Karpas-422 (cell line): ENCODE results near the gene PSKH1. TPM values are rescaled to one million over a fixed set of nuclear protein-coding genes. Genes with fewer than 3 reads are reported as not detected.
A peak's percentile ranks its signal among the peaks of the same experiment; 100 is the strongest.

ENCODE experiments used
- DNase-seq: peaks from one replicate; pipeline ENCODE4 v3.0.0-alpha.2; 2015
- H2AFZ ChIP-seq: fragments of 200-600 bp; sonication (generic); 2 replicates; pipeline ENCODE4 v1.6.1; 2014; ENCODE audit warnings: antibody characterized with exemption, low read length, mixed read lengths
- H3K27ac ChIP-seq: fragments of 200-600 bp; sonication (generic); 2 replicates; pipeline ENCODE4 v1.5.1; 2014; ENCODE audit warnings: mild to moderate bottlenecking, low read length, moderate library complexity
- H3K27me3 ChIP-seq: fragments of 200-600 bp; sonication (generic); 2 replicates; pipeline ENCODE4 v1.6.1; 2014; ENCODE audit warnings: low read length, mixed read lengths
- H3K36me3 ChIP-seq: fragments of 200-600 bp; sonication (generic); 2 replicates; pipeline ENCODE4 v1.6.1; 2014; ENCODE audit warnings: low read length, mixed read lengths; ENCODE audit not compliant: insufficient read depth
- H3K4me1 ChIP-seq: fragments of 200-600 bp; sonication (generic); 2 replicates; pipeline ENCODE4 v1.6.1; 2014; ENCODE audit warnings: mild to moderate bottlenecking, low read length, mixed read lengths
- H3K4me2 ChIP-seq: fragments of 200-600 bp; sonication (generic); 2 replicates; pipeline ENCODE4 v1.6.1; 2014; ENCODE audit warnings: low read length, low read depth, mild to moderate bottlenecking; ENCODE audit not compliant: poor library complexity, severe bottlenecking
- H3K4me3 ChIP-seq: fragments of 200-600 bp; sonication (generic); 2 replicates; pipeline ENCODE4 v1.5.1; 2014; ENCODE audit warnings: mild to moderate bottlenecking, antibody characterized with exemption, low read length, mixed read lengths
- H3K79me2 ChIP-seq: fragments of 200-600 bp; sonication (generic); 2 replicates; pipeline ENCODE4 v1.6.1; 2014; ENCODE audit warnings: mild to moderate bottlenecking, low read length, mixed read lengths
- H3K9ac ChIP-seq: fragments of 200-600 bp; sonication (generic); 2 replicates; pipeline ENCODE4 v1.6.0; 2014; ENCODE audit warnings: low read length
- H3K9me2 ChIP-seq: fragments of 200-600 bp; sonication (generic), shearing (Covaris generic); replicated peaks from 2 replicates; pipeline ENCODE4 v1.6.0; 2014; ENCODE audit warnings: mild to moderate bottlenecking, low read length, moderate library complexity; ENCODE audit not compliant: insufficient read depth
- H3K9me3 ChIP-seq: fragments of 300-700, 200-600 bp; sonication (generic); 2 replicates; pipeline ENCODE4 v1.6.1; 2014; ENCODE audit warnings: low read length, mixed read lengths
- H4K20me1 ChIP-seq: fragments of 200-600 bp; sonication (generic); 2 replicates; pipeline ENCODE4 v1.6.1; 2014; ENCODE audit warnings: mild to moderate bottlenecking, antibody characterized with exemption, low read length, low read depth; ENCODE audit not compliant: insufficient read depth
- total RNA-seq: library from RNA; depleted of rRNA; stranded (reverse); fragments of >200 nt; shearing (Covaris generic); gene quantifications from 2 replicates; pipeline ENCODE4 v1.2.3, GENCODE V29; 2014; ENCODE audit warnings: low replicate concordance

The PSKH1 gene
- total RNA-seq, 1 experiment from 2014 or later, result 7.2 TPM

- Histone ChIP-seq H2AFZ (no peak overlapping the region), H3K4me3 (no peak overlapping the region), H3K79me2 (no peaks in the 10 kb centered on the region), H3K27ac (no peak overlapping the region), H4K20me1 (no peaks in the 10 kb centered on the region), H3K9ac (no peak overlapping the region), H3K9me2 (no peaks in the 10 kb centered on the region), H3K36me3 (no peaks in the 10 kb centered on the region), H3K4me2 (no peak overlapping the region), H3K9me3 (no peaks in the 10 kb centered on the region), H3K4me1 (peaks cover 15% of the 10 kb centered on the region), H3K27me3 (no peaks in the 10 kb centered on the region)
- no peak for DNase-seq
Observed at GRCh38 chr16:67963662-67964321, 70.7 kb downstream of the PSKH1 start.

- no peak overlapping the region for H3K9ac ChIP-seq
- H3K27ac ChIP-seq, result no peak overlapping the region
- no peaks in the 10 kb centered on the region for H3K79me2 ChIP-seq
- H3K4me1 ChIP-seq, result peaks cover 20% of the 10 kb centered on the region
- H3K9me2 ChIP-seq, result no peaks in the 10 kb centered on the region
- H4K20me1 ChIP-seq, result no peaks in the 10 kb centered on the region
- H2AFZ ChIP-seq, result no peak overlapping the region
- H3K4me2 ChIP-seq, result no peak overlapping the region
- no peak for DNase-seq
- H3K9me3 ChIP-seq, result no peaks in the 10 kb centered on the region
- no peak overlapping the region for H3K4me3 ChIP-seq
- no peaks in the 10 kb centered on the region for H3K36me3 ChIP-seq
- H3K27me3 ChIP-seq, result no peaks in the 10 kb centered on the region
Observed at GRCh38 chr16:67964477-67965131, 71.5 kb downstream of the PSKH1 start.

- no peak overlapping the region for H2AFZ ChIP-seq
- no peaks in the 10 kb centered on the region for H3K79me2 ChIP-seq
- no peaks in the 10 kb centered on the region for H3K36me3 ChIP-seq
- no peaks in the 10 kb centered on the region for H3K27me3 ChIP-seq
- H3K4me1 ChIP-seq, result peaks cover 20% of the 10 kb centered on the region
- no peak overlapping the region for H3K9ac ChIP-seq
- DNase-seq, result no peak
- H4K20me1 ChIP-seq, result no peaks in the 10 kb centered on the region
- H3K9me3 ChIP-seq, result no peaks in the 10 kb centered on the region
- no peak overlapping the region for H3K4me2 ChIP-seq
- no peak overlapping the region for H3K4me3 ChIP-seq
- H3K27ac ChIP-seq, result no peak overlapping the region
- no peaks in the 10 kb centered on the region for H3K9me2 ChIP-seq
Observed at GRCh38 chr16:67965668-67966548, 72.9 kb downstream of the PSKH1 start.

- no peak for DNase-seq
- Histone ChIP-seq H3K79me2 (no peaks in the 10 kb centered on the region), H2AFZ (no peak overlapping the region), H3K4me3 (peak overlapping the region; percentile 74; the same call in 1 of the 2 replicates), H3K9ac (peak overlapping the region; percentile 72), H3K27me3 (no peaks in the 10 kb centered on the region), H3K9me3 (no peaks in the 10 kb centered on the region), H3K4me1 (peaks cover 20% of the 10 kb centered on the region), H3K4me2 (peak overlapping the region; percentile 82), H3K9me2 (no peaks in the 10 kb centered on the region), H3K36me3 (no peaks in the 10 kb centered on the region), H3K27ac (no peak overlapping the region), H4K20me1 (no peaks in the 10 kb centered on the region)
Observed at GRCh38 chr16:67966549-67967182, 73.6 kb downstream of the PSKH1 start.

GRCh38 chr16:67967183-67967957 is 74.3 kb downstream of the PSKH1 start:
- no peaks in the 10 kb centered on the region for H3K9me2 ChIP-seq
- H3K4me2 ChIP-seq, result peak overlapping the region; percentile 82
- H2AFZ ChIP-seq, result peak overlapping the region; percentile 78; the same call in 1 of the 2 replicates
- H3K36me3 ChIP-seq, result no peaks in the 10 kb centered on the region
- no peaks in the 10 kb centered on the region for H4K20me1 ChIP-seq
- H3K4me3 ChIP-seq, result peak overlapping the region; percentile 74
- H3K27me3 ChIP-seq, result no peaks in the 10 kb centered on the region
- no peaks in the 10 kb centered on the region for H3K9me3 ChIP-seq
- peak overlapping the region; percentile 21; the same call in 1 of the 2 replicates for H3K27ac ChIP-seq
- no peaks in the 10 kb centered on the region for H3K79me2 ChIP-seq
- peak overlapping the region; percentile 72 for H3K9ac ChIP-seq
- peak; percentile 66 for DNase-seq
- peaks cover 20% of the 10 kb centered on the region for H3K4me1 ChIP-seq

GRCh38 chr16:67967958-67968399 is 74.9 kb downstream of the PSKH1 start:
- H3K4me2 ChIP-seq, result peak overlapping the region; percentile 82
- peak overlapping the region; percentile 72 for H3K9ac ChIP-seq
- peak overlapping the region; percentile 74 for H3K4me3 ChIP-seq
- no peaks in the 10 kb centered on the region for H3K9me2 ChIP-seq
- DNase-seq, result peak; percentile 78
- H4K20me1 ChIP-seq, result no peaks in the 10 kb centered on the region
- H3K79me2 ChIP-seq, result no peaks in the 10 kb centered on the region
- peak overlapping the region; percentile 78; the same call in 1 of the 2 replicates for H2AFZ ChIP-seq
- H3K27me3 ChIP-seq, result no peaks in the 10 kb centered on the region
- H3K27ac ChIP-seq, result peak overlapping the region; percentile 21; the same call in 1 of the 2 replicates
- H3K9me3 ChIP-seq, result no peaks in the 10 kb centered on the region
- H3K36me3 ChIP-seq, result no peaks in the 10 kb centered on the region
- H3K4me1 ChIP-seq, result peaks cover 20% of the 10 kb centered on the region

GRCh38 chr16:67968400-67969253 is 75.6 kb downstream of the PSKH1 start, which contains the start of gene SLC12A4:
TSS of gene SLC12A4 (minus strand) at chr16:67968637. CDS start at chr16:67968553, 84 bp downstream.
- Histone ChIP-seq H3K36me3 (no peaks in the 10 kb centered on the region), H3K4me2 (peak within 1 kb of the TSS; percentile 82), H3K27me3 (no peaks in the 10 kb centered on the region), H3K9me3 (no peaks in the 10 kb centered on the region), H3K4me3 (peak within 1 kb of the TSS; percentile 74), H2AFZ (peak within 1 kb of the TSS; percentile 90; the same call in 1 of the 2 replicates), H3K4me1 (peaks cover 20% of the 10 kb centered on the region), H3K9me2 (no peaks in the 10 kb centered on the region), H3K9ac (peak within 1 kb of the TSS; percentile 72), H4K20me1 (no peaks in the 10 kb centered on the region), H3K79me2 (no peaks in the 10 kb centered on the region), H3K27ac (peak within 1 kb of the TSS; percentile 21; the same call in 1 of the 2 replicates)
- peak; percentile 94 for DNase-seq
